Measurements from ENCODE around the gene STAT1.

STAT1 gene

DNA sequence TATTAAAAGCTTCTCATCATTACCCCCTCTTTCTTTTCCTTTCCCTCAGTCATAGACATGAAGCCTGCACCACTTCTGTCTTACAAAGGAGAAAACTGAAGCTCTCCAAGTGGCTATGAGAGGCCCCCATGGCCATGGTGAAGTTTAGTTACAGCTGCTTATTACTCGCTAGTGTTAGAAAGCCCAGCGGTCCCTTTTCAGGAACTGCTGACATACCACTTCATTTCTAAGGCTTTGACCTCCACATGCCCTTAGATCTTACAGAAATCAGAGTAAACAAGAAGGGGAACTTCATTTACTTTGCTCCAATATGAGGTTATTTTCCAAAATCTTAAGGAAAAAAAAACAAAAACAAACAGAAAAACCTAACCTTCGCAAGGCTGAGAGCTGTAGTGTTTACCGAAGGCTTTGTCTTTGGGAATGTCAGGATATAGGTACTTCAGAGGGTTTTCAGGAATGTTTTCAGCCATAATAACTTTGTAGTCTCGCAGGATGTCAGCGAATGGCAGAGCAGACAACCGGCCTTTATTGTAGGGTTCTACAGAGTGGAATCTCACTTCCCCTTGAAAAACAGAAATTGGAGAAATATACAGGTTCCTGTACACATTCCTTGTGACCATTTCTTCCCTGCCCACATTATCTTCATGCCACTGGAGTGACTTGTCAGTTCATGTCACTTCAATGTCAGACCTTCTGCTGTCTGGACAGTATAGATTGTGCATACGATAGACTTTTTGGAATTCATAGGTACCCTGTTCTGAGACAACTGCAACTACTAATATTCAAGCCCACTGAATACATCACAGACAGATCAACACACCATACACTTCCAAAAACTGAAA is 18.8 kb upstream of the STAT1 start:
- no peak for DNase-seq (ENCODE audit: extremely low spot score, insufficient read length, low read depth)
- FAIRE-seq = no peak

- no peak for FAIRE-seq
- no peak for DNase-seq (ENCODE audit: extremely low spot score, insufficient read length, low read depth)
Observed at GRCh38 chr2:191031256-191031655, 17.3 kb upstream of the STAT1 start.

- peak; percentile 91 for FAIRE-seq
- no peak for DNase-seq (ENCODE audit: extremely low spot score, insufficient read length, low read depth)
Observed at GRCh38 chr2:191030521-191031154, 16.7 kb upstream of the STAT1 start.

- FAIRE-seq = no peak
- no peak for DNase-seq (ENCODE audit: extremely low spot score, insufficient read length, low read depth)
Observed at GRCh38 chr2:191029280-191029950, 15.4 kb upstream of the STAT1 start.

DNA sequence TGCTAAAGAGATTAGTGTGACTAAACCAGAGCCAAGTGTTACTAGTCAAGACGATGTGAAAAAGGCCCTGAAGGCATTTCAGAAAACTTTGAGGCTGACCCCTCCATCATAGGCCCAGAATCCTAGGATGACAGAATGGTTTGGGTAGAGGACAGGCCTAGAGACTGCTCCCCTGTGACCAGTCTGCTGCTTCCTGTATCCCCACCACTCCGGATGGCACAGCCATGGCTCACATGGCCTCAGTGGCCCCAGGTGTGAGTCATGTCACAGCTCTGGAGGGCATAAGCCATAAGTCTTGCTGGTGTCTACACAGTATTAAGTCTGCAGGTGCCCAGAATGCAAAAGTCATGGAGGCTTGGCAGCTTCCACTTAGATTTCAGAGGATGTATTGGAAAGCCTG is 12.4 kb upstream of the STAT1 start:
- no peak for DNase-seq (ENCODE audit: extremely low spot score, insufficient read length, low read depth)
- FAIRE-seq = no peak

- DNase-seq (ENCODE audit: extremely low spot score, insufficient read length, low read depth) (no peak), FAIRE-seq (no peak)
Observed at GRCh38 chr2:191025135-191025534, 11.2 kb upstream of the STAT1 start.

DNA sequence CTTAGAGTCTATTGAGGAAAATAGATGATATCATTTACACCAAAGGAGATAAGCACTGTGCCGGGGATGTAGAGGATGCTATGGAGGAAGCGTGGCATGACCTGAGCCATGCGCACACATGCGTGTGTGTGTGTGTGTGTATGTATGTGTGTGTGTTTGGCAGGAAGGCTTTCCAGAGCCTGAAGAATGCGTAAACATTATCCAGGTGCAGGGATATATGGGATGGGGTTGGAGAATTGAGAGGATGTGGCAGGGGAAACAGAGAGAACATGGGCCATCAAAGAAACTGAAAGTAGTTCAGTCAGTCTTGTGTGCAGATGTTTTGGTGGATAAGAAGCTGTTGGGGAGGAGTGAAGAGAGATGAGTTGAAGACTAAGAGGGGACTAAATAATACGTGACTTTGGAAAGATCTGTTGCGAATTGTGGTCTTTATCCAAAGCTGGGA is 9.3 kb upstream of the STAT1 start:
- no peak for DNase-seq (ENCODE audit: extremely low spot score, insufficient read length, low read depth)
- FAIRE-seq = no peak

GRCh38 chr2:191020742-191021381 is 6.9 kb upstream of the STAT1 start:
- DNase-seq (ENCODE audit: extremely low spot score, insufficient read length, low read depth) (no peak), FAIRE-seq (peak; percentile 62)

DNA sequence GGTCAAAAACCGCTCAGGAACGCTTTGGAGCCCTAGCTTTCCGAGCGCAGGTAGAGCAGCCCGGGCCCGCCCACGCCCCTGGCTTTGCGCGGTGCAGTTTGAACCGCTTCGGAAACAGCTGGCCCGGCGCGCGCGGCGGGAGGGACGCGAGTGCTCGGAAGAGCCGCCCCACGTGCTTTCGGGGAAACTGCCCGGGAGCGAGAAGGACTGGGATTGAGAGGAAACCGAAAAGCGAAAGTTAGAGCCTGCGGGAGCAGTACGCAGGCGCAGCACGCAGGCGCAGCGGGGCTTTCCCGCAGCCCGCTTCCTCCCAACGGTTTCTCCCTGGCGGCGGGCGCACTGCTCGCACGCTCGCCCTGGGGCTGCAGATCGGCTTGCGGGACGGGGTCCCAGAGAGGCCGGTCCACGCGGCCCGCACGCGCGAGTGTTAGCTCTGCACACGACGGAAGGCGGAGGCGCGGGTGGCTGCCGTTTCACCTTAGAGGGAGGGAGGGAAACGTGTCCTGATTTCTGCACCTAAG is 6.3 kb upstream of the STAT1 start:
- FAIRE-seq (peak; percentile 97), DNase-seq (ENCODE audit: extremely low spot score, insufficient read length, low read depth) (peak; percentile 79)

GRCh38 chr2:191019376-191019775 is 5.4 kb upstream of the STAT1 start:
- FAIRE-seq (no peak), DNase-seq (ENCODE audit: extremely low spot score, insufficient read length, low read depth) (no peak)

DNA sequence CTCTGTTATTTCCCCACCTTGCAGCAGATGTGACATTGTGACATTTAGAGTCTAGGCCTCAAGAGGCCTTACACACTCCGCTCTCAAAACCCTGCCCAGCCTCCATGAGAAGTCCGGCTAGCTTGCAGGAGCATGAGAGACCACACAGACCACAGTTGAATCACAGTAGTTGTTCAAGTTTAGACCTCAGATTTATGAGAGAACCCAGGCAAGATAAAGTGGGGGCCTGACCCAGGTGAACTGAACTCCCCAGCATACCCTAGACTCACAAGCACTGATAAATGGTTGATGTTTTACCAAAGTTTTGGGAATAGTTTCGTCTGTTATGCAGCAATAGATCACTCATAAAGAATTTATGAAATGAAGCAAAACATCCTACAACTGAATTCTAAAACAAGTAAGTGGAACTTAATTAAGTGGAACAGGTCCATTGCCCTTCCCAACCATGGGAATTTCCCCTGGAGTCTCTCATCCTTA is 4.7 kb upstream of the STAT1 start:
- peak; percentile 82 for FAIRE-seq
- no peak for DNase-seq (ENCODE audit: extremely low spot score, insufficient read length, low read depth)

- FAIRE-seq (no peak), DNase-seq (ENCODE audit: extremely low spot score, insufficient read length, low read depth) (no peak)
Observed at GRCh38 chr2:191018048-191018447, 4.1 kb upstream of the STAT1 start.

DNA sequence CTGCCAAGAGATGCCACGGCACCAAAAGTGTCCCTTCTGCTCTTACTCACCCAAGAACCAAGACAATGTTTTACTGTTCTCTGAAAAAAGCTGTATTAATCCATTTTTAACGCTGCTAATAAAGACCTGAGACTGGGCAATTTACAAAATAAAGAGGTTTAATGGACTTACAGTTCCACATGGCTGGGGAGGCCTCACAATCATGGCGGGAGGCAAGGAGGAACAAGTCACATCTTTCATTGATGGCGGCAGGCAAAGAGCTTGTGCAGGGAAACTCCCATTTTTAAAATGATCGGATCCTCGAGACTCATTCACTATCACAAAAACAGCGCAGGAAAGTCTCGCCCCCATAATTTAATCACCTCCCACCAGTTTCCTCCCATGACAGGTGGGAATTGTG is 1.9 kb upstream of the STAT1 start:
- FAIRE-seq (no peak), DNase-seq (ENCODE audit: extremely low spot score, insufficient read length, low read depth) (no peak)

DNA sequence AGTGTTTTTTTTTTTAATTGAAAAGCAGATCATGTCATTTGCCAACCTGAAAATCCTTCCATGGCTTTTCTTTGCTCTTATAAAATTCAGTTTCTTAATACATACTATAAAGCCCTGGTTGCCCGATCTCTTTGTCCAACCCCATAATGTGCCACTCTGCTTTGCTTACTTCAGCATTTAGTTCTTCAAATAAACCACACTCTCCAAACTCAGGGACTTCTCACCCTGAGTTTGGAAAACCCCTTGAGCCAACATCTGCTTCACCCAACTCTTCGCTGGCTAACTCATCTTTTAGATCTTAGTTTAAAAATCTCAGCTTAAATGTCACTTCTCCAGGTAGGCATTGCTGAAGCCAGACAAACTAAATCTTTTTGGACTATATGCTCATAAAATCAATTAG is 1.3 kb upstream of the STAT1 start:
- FAIRE-seq (peak; percentile 65), DNase-seq (ENCODE audit: extremely low spot score, insufficient read length, low read depth) (no peak)

- FAIRE-seq (no peak), DNase-seq (ENCODE audit: extremely low spot score, insufficient read length, low read depth) (no peak)
Observed at GRCh38 chr2:191014653-191015020, 666 bp upstream of the STAT1 start.

DNA sequence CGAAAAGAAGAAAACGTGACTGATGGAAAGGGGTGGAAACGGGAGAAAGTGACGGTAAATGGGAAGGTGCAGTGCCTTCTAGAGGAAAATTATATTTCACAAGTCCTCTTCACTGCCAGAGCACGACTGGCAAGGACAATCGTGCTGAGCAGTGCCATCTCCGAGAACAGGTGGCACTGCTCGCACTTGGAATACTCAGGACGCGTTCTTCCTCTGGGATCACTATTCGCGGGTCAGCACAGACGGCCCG is 364 bp downstream of the STAT1 start:
- DNase-seq (ENCODE audit: extremely low spot score, insufficient read length, low read depth) (no peak), FAIRE-seq (no peak)

DNA sequence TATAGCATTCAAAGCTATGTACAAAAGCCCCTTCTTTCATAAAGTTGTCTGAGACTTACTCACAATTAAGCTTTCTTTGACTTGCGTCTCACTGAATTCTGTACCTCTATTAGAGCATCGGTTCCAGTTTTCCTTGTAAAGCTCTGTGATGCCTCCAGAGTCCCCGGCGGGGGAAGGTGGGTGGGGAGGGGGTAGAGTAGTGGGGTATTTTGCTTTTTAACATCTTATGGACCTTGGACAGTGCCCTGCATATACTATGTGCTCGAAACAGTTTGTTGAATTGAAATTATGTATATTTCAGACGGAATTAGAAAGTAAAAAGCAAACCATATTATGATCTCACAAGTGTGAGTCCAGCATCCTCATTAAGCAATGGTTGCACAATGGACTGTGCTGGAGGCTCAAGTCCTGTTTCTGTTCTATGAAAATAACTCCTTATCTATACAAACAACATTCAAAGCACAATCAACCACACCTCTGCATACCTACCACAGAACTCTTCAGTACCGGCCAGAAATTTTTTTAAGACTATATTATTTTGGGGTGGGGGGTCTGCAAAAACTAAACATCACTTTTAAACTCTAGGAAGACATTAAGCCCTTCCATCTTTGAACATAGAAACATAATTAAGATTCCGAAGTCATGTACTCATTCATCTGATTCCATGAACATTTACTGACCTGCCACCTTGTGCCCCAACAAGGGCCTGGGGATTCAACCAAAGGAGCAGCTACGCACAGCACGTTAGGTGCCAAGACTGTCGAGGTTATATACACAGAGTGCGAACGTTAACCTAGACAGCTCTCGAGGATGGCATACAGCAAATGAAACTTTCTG is 908 bp downstream of the STAT1 start:
- DNase-seq (ENCODE audit: extremely low spot score, insufficient read length, low read depth) (no peak), FAIRE-seq (no peak)

DNA sequence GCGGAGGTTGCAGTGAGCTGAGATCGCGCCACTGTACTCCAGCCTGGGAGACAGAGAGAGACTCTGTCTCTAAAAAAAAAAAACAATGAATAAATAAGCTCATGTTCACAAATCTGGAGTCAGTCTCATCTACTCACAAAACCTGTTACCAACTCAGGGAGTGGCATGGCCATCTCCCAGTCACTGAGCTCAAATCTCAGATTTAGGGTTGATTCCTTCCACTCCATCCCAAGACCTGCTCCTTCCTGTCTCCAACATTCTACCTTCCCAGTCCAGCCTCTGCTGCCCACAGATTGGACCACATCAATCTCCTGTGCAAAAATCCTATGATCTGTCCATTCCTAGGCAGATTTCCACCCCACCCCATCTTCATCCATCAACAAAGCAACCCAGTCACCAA is 1.6 kb downstream of the STAT1 start:
- no peak for DNase-seq (ENCODE audit: extremely low spot score, insufficient read length, low read depth)
- FAIRE-seq = no peak

Measured in GM18507 (cell line).